ENCODE data around the gene SH2D1B.

Gene SH2D1B

GRCh38 chr1:162365284-162366020 lies 46.5 kb downstream of the SH2D1B start:
- no peak overlapping the region for H3K4me3 ChIP-seq (ENCODE audit: low read depth in 1 of 2, low read length in 2 of 2)
- H3K36me3 ChIP-seq (ENCODE audit: control insufficient read depth in 1 of 2, insufficient read depth in 2 of 2, low read length in 2 of 2): peaks cover 0 to 9% of the 10 kb centered on the region in 2 donors
- no peak overlapping the region for H3K9ac ChIP-seq (ENCODE audit: low read depth in 1 of 2, low read length in 2 of 2)
- no peaks in the 10 kb centered on the region for H3K27me3 ChIP-seq (ENCODE audit: control insufficient read depth in 1 of 2, insufficient read depth in 2 of 2, low read length in 2 of 2)
- no peak overlapping the region for H3K27ac ChIP-seq (ENCODE audit: low read depth, low read length)
- no peaks in the 10 kb centered on the region for H3K9me3 ChIP-seq (ENCODE audit: control insufficient read depth in 1 of 2, low read length in 2 of 2)
- no peaks in the 10 kb centered on the region for H3K4me1 ChIP-seq (ENCODE audit: control insufficient read depth in 1 of 2, insufficient read depth in 2 of 2, low read length in 2 of 2)

DNA sequence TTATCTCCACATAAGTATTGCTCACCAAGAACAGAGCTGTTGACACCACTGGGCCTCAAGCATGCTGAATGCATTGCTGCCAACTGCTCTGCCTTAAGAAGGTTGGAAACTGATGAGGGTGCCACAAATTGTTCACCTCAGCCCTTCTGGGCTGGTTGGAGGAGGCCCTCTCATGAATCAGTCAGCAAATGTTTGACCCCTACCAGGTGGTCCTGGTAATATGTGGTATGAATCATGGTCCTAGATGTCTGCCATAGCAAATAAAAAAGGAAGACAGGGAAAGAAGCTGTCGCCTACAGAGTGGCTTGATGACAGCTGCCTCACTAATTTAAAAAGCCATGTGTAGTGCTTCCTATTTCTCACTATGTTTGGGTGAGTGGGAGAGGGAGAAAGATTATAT lies 47.4 kb downstream of the SH2D1B start:
- Histone ChIP-seq H3K9ac (ENCODE audit: low read depth in 1 of 2, low read length in 2 of 2) (no peak overlapping the region), H3K4me3 (ENCODE audit: low read depth in 1 of 2, low read length in 2 of 2) (no peak overlapping the region)

GRCh38 chr1:162363823-162364222 lies 48.1 kb downstream of the SH2D1B start:
- H3K36me3 ChIP-seq (ENCODE audit: control insufficient read depth in 1 of 2, insufficient read depth in 2 of 2, low read length in 2 of 2): peaks cover 0 to 13% of the 10 kb centered on the region in 2 donors
- no peak overlapping the region for H3K4me3 ChIP-seq (ENCODE audit: low read depth in 1 of 2, low read length in 2 of 2)
- no peaks in the 10 kb centered on the region for H3K27me3 ChIP-seq (ENCODE audit: control insufficient read depth in 1 of 2, insufficient read depth in 2 of 2, low read length in 2 of 2)
- H3K27ac ChIP-seq (ENCODE audit: low read depth, low read length): no peak overlapping the region
- no peaks in the 10 kb centered on the region for H3K9me3 ChIP-seq (ENCODE audit: control insufficient read depth in 1 of 2, low read length in 2 of 2)
- H3K9ac ChIP-seq (ENCODE audit: low read depth in 1 of 2, low read length in 2 of 2): no peak overlapping the region
- no peaks in the 10 kb centered on the region for H3K4me1 ChIP-seq (ENCODE audit: control insufficient read depth in 1 of 2, insufficient read depth in 2 of 2, low read length in 2 of 2)

More for the DNA sequence above, 47.4 kb downstream of the SH2D1B start:
- H3K36me3 ChIP-seq (ENCODE audit: control insufficient read depth in 1 of 2, insufficient read depth in 2 of 2, low read length in 2 of 2): peaks cover 0 to 9% of the 10 kb centered on the region in 2 donors
- no peaks in the 10 kb centered on the region for H3K27me3 ChIP-seq (ENCODE audit: control insufficient read depth in 1 of 2, insufficient read depth in 2 of 2, low read length in 2 of 2)
- H3K27ac ChIP-seq (ENCODE audit: low read depth, low read length): no peak overlapping the region
- no peaks in the 10 kb centered on the region for H3K9me3 ChIP-seq (ENCODE audit: control insufficient read depth in 1 of 2, low read length in 2 of 2)
- H3K4me1 ChIP-seq (ENCODE audit: control insufficient read depth in 1 of 2, insufficient read depth in 2 of 2, low read length in 2 of 2): no peaks in the 10 kb centered on the region

- Histone ChIP-seq H3K27ac (ENCODE audit: low read depth, low read length) (no peak overlapping the region), H3K27me3 (ENCODE audit: control insufficient read depth in 1 of 2, insufficient read depth in 2 of 2, low read length in 2 of 2) (no peaks in the 10 kb centered on the region), H3K4me3 (ENCODE audit: low read depth in 1 of 2, low read length in 2 of 2) (no peak overlapping the region), H3K9ac (ENCODE audit: low read depth in 1 of 2, low read length in 2 of 2) (no peak overlapping the region), H3K36me3 (ENCODE audit: control insufficient read depth in 1 of 2, insufficient read depth in 2 of 2, low read length in 2 of 2) (peaks cover 0 to 8% of the 10 kb centered on the region in 2 donors), H3K4me1 (ENCODE audit: control insufficient read depth in 1 of 2, insufficient read depth in 2 of 2, low read length in 2 of 2) (no peaks in the 10 kb centered on the region), H3K9me3 (ENCODE audit: control insufficient read depth in 1 of 2, low read length in 2 of 2) (no peaks in the 10 kb centered on the region)
These were observed 50.6 kb downstream of the SH2D1B start for GRCh38 chr1:162361349-162361748.

- Histone ChIP-seq H3K9me3 (ENCODE audit: control insufficient read depth in 1 of 2, low read length in 2 of 2) (no peaks in the 10 kb centered on the region), H3K4me3 (ENCODE audit: low read depth in 1 of 2, low read length in 2 of 2) (no peak overlapping the region), H3K36me3 (ENCODE audit: control insufficient read depth in 1 of 2, insufficient read depth in 2 of 2, low read length in 2 of 2) (peaks cover 0 to 8% of the 10 kb centered on the region in 2 donors), H3K4me1 (ENCODE audit: control insufficient read depth in 1 of 2, insufficient read depth in 2 of 2, low read length in 2 of 2) (no peaks in the 10 kb centered on the region), H3K27me3 (ENCODE audit: control insufficient read depth in 1 of 2, insufficient read depth in 2 of 2, low read length in 2 of 2) (no peaks in the 10 kb centered on the region), H3K9ac (ENCODE audit: low read depth in 1 of 2, low read length in 2 of 2) (no peak overlapping the region), H3K27ac (ENCODE audit: low read depth, low read length) (no peak overlapping the region)
These were observed 51.1 kb downstream of the SH2D1B start for GRCh38 chr1:162360874-162361260.

- Histone ChIP-seq H3K4me3 (ENCODE audit: low read depth in 1 of 2, low read length in 2 of 2) (no peak overlapping the region), H3K36me3 (ENCODE audit: control insufficient read depth in 1 of 2, insufficient read depth in 2 of 2, low read length in 2 of 2) (peaks cover 0 to 10% of the 10 kb centered on the region in 2 donors), H3K27me3 (ENCODE audit: control insufficient read depth in 1 of 2, insufficient read depth in 2 of 2, low read length in 2 of 2) (no peaks in the 10 kb centered on the region), H3K9me3 (ENCODE audit: control insufficient read depth in 1 of 2, low read length in 2 of 2) (no peaks in the 10 kb centered on the region), H3K4me1 (ENCODE audit: control insufficient read depth in 1 of 2, insufficient read depth in 2 of 2, low read length in 2 of 2) (no peaks in the 10 kb centered on the region), H3K9ac (ENCODE audit: low read depth in 1 of 2, low read length in 2 of 2) (no peak overlapping the region), H3K27ac (ENCODE audit: low read depth, low read length) (no peak overlapping the region)
These were observed 51.6 kb downstream of the SH2D1B start for GRCh38 chr1:162360237-162360873.

DNA sequence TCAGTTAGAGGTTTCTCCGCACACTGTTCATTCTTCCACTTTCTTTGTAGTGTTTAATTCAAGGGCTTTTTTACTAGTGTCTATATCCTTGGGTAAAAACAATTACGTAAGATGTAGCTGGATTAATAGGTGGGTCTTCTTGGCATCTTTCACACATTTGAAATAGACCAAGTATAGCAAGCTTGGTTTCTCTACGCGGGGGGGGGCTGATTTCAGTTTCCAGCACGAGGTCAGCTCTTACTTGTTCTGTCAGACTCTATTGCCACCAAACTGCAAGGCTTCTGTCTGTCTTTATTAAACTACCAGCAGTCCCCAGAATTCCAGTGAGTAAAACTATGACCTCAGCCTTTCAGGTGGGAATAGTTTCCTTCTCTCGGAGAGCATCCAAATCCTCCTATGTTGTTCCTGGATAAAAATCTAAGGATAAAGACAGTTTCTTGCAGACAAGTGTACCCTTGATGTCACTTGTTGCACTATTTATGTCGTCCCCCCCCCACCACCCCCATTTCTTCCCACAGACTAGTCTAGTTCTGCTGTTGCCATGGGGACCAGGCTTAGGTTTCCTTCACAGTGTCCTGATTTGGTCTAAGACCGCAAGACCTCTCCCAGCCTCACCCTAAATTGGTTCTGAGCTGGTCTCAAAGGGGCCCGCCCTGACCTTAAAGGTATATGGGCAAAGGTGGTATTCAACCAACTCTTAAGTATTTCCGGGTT lies 52.3 kb downstream of the SH2D1B start:
- no peak overlapping the region for H3K27ac ChIP-seq (ENCODE audit: low read depth, low read length)
- no peaks in the 10 kb centered on the region for H3K9me3 ChIP-seq (ENCODE audit: control insufficient read depth in 1 of 2, low read length in 2 of 2)
- H3K4me1 ChIP-seq (ENCODE audit: control insufficient read depth in 1 of 2, insufficient read depth in 2 of 2, low read length in 2 of 2): no peaks in the 10 kb centered on the region
- no peak overlapping the region for H3K9ac ChIP-seq (ENCODE audit: low read depth in 1 of 2, low read length in 2 of 2)
- H3K36me3 ChIP-seq (ENCODE audit: control insufficient read depth in 1 of 2, insufficient read depth in 2 of 2, low read length in 2 of 2): peaks cover 0 to 13% of the 10 kb centered on the region in 2 donors
- no peak overlapping the region for H3K4me3 ChIP-seq (ENCODE audit: low read depth in 1 of 2, low read length in 2 of 2)
- no peaks in the 10 kb centered on the region for H3K27me3 ChIP-seq (ENCODE audit: control insufficient read depth in 1 of 2, insufficient read depth in 2 of 2, low read length in 2 of 2)

DNA sequence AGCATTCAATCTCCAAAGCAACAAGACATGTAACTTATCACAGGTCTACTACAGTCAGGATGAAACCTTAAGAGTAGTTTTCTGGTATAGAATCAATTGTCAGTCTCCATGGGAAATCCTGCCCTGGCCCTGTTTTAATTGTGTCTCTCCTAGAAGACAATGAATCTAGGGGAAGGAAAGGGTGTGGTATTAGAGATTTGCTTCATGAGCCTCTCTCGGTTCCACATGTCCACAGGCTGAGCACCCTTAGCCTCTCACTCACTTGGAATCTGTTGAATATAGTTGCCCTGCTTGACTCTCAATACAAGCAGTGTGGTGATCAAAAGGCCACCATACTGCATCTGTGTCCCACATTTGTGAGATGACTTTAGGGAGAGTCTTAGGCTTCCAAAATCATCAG lies 53.0 kb downstream of the SH2D1B start:
- Histone ChIP-seq H3K4me1 (ENCODE audit: control insufficient read depth in 1 of 2, insufficient read depth in 2 of 2, low read length in 2 of 2) (peaks cover 0 to 1% of the 10 kb centered on the region in 2 donors), H3K27ac (ENCODE audit: low read depth, low read length) (no peak overlapping the region), H3K4me3 (ENCODE audit: low read depth in 1 of 2, low read length in 2 of 2) (no peak overlapping the region), H3K27me3 (ENCODE audit: control insufficient read depth in 1 of 2, insufficient read depth in 2 of 2, low read length in 2 of 2) (no peaks in the 10 kb centered on the region), H3K9ac (ENCODE audit: low read depth in 1 of 2, low read length in 2 of 2) (no peak overlapping the region), H3K36me3 (ENCODE audit: control insufficient read depth in 1 of 2, insufficient read depth in 2 of 2, low read length in 2 of 2) (peaks cover 0 to 13% of the 10 kb centered on the region in 2 donors), H3K9me3 (ENCODE audit: control insufficient read depth in 1 of 2, low read length in 2 of 2) (no peaks in the 10 kb centered on the region)

GRCh38 chr1:162357681-162358266 lies 54.2 kb downstream of the SH2D1B start:
- Histone ChIP-seq H3K4me3 (ENCODE audit: low read depth in 1 of 2, low read length in 2 of 2) (no peak overlapping the region), H3K9me3 (ENCODE audit: control insufficient read depth in 1 of 2, low read length in 2 of 2) (no peaks in the 10 kb centered on the region), H3K36me3 (ENCODE audit: control insufficient read depth in 1 of 2, insufficient read depth in 2 of 2, low read length in 2 of 2) (peaks cover 0 to 13% of the 10 kb centered on the region in 2 donors), H3K27me3 (ENCODE audit: control insufficient read depth in 1 of 2, insufficient read depth in 2 of 2, low read length in 2 of 2) (no peaks in the 10 kb centered on the region), H3K9ac (ENCODE audit: low read depth in 1 of 2, low read length in 2 of 2) (no peak overlapping the region), H3K4me1 (ENCODE audit: control insufficient read depth in 1 of 2, insufficient read depth in 2 of 2, low read length in 2 of 2) (peaks cover 4 to 7% of the 10 kb centered on the region in 2 donors), H3K27ac (ENCODE audit: low read depth, low read length) (no peak overlapping the region)

GRCh38 chr1:162353702-162354101 lies 58.2 kb downstream of the SH2D1B start:
- Histone ChIP-seq H3K4me3 (ENCODE audit: low read depth in 1 of 2, low read length in 2 of 2) (no peak overlapping the region), H3K9me3 (ENCODE audit: control insufficient read depth in 1 of 2, low read length in 2 of 2) (no peaks in the 10 kb centered on the region), H3K27me3 (ENCODE audit: control insufficient read depth in 1 of 2, insufficient read depth in 2 of 2, low read length in 2 of 2) (no peaks in the 10 kb centered on the region)

More at GRCh38 chr1:162353702-162354101, 58.2 kb downstream of the SH2D1B start:
- no peak overlapping the region for H3K27ac ChIP-seq (ENCODE audit: low read depth, low read length)
- H3K4me1 ChIP-seq (ENCODE audit: control insufficient read depth in 1 of 2, insufficient read depth in 2 of 2, low read length in 2 of 2): peaks cover 21 to 22% of the 10 kb centered on the region in 2 donors
- H3K36me3 ChIP-seq (ENCODE audit: control insufficient read depth in 1 of 2, insufficient read depth in 2 of 2, low read length in 2 of 2): peaks cover 0 to 8% of the 10 kb centered on the region in 2 donors
- H3K9ac ChIP-seq (ENCODE audit: low read depth in 1 of 2, low read length in 2 of 2): no peak overlapping the region

Measured in duodenal mucosa (tissue), 2 donors.